AG08396 (cell line): ENCODE measurements around the gene AAMP.

Source experiments
- DNase-seq: peaks from one replicate; pipeline ENCODE4 v3.0.0; 2012; ENCODE audit warnings: low spot score, mixed read lengths

AAMP gene

DNA sequence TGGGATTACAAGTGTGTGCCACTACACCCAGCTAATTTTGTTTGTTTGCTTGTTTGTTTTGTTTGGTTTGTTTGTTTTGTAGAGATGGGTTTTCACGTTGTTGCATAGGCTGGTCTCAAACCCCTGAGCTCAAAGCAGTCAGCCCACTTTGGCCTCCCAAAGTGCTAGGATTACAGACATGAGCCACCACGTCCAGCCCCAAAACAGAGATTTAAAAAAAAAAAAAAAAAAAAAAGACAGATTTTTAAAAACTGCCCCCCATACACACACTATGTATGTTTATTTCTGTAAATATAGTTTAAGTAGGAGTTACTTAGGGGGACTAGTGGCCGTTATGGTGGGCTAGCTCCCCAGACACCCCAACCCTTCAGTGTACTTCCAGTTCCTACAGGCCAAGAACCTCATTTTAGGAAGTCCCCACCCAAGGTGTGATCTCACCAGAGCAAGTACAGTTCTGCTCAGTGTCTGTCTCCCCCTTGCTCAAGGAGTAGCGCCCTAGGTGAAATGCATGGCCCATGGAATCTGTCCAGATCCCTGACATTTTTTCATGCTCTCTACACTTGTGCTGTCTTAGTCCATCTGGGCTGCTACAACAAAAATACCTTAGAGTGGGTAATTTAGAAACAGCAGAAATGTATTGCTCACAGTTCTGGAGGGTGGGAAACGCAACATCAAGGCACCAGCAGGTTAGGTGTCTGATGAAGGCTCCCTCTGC lies 23.9 kb upstream of the AAMP start:
- no peak for DNase-seq

- DNase-seq = peak; percentile 94
Measured at GRCh38 chr2:218292048-218293014, 22.4 kb upstream of the AAMP start, which contains the start of gene TMBIM1. TMBIM1 (minus strand) TSS chr2:218292503; CDS start chr2:218282141, 10,362 bp downstream.

DNA sequence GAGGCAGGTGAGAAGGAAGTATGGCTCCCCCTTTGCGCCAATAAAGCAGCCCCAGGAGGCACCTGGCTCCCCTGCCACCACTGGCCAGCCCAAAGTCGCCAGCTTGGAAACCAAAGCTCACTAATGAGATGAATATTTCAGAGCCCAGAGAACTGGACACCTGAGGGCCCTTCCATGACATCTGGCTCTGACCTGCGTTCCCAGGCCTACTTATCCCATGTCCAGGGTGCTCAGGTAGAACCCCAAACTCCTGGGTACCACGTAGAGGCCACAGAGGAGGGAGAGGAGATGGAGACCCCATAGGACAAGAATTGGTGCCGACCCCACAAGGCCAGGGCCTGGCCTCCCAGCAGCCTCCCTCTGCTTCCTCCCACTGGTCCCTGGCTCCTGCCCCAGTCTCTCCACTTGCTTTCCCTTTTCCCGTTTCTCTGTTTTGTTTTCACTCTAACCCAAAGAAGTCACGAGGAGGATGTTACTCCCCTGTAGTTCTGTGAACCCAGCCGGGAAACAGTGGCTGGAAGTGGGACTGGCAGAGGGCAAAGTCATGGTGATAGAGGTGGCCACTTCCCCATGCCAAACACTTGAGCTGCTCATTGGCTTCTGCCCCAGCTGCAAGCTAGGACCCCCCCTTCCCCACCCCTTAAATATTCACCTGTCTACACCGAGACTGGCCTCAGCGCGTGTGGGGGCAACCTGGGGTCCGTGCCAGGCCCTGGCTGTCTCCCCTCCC lies 21.5 kb upstream of the AAMP start:
- peak; percentile 40 for DNase-seq

DNA sequence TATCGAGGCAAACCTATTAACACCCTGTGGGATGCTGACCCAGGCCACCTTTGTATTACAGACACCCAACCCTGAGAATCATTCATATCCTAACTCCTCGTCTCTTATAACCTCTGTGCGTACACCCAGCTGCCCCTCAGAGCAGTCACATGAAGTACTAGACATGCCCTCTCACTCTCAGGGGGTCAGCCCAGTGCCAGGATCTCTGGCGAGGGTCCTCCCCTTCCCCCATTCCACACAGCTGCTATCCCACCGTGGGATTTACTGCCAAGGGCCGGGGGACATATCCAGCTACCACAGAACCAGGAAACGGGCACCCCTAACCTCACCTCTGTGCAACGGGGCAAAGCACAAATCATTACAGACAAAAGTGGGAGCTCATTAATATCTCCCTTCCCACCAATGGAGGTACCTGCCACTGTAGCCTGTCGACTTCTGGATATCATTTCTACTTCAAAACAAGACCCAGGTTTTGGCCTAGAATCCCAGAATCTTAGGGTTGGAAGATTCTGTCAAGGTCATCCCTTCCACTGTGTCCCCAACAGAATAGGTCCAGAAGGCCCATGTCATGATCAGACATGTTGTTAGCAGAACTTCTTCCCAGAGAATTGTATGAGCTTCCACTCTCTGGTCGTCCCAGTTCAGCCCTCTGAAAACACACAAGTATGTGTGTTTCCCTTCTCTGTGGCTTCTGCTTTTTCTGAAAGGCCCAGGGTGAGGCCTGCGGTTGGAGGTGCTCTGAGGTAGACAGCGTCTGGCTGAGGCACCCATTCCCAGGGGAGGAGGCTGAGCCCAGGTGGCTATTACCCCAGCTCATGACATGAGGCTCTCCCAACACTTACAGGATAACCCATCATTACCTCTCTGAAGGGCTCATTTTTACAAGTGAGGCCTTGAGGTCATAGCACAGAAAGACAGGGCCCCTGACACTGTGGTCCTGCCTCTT lies 20.7 kb upstream of the AAMP start:
- DNase-seq = no peak

- DNase-seq = no peak
Measured at GRCh38 chr2:218289639-218290315, 19.8 kb upstream of the AAMP start.

DNA sequence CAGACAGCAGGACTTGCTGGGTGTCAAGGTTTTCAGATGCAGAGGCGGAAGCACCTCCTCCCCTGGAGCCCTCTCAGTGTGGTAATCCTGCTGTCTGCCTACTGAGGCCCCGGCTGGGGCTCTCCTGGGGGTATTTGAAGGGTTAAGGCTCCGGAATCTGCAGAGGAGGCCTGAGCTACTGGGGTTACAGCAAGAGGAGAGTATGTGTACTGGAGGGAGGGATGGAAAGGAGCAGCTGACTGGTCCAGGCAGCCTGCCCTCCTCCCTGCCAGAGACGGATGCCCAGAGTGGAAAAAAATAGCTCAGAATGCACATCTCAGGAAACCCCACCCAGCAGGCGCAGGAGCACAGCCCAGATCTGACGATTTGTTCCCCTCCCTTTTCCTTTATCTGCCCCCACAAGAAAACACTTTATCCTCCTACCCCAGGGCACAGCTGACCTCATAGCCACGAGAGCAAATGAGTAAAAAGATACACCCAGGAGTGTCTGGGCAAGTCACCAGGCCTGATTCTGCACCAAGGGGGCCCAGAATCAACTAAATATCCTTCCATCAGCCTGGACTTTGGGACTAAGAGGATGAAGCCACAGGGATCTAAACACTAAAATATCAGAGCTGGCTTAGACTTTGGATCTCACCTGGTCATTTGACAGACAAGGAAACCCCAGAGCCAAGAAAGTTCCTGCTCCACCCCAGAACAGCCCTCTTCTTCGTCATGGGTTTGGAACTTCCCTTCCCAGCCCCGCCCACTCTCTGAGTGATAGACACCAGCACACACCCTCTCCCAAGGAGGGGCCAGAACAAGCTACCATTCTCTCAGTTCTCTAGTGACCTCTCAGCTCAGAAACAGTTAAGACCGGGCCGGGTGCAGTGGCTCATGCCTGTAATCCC lies 16.9 kb upstream of the AAMP start:
- DNase-seq = peak; percentile 90

GRCh38 chr2:218285604-218286003 lies 15.7 kb upstream of the AAMP start:
- DNase-seq = no peak

DNA sequence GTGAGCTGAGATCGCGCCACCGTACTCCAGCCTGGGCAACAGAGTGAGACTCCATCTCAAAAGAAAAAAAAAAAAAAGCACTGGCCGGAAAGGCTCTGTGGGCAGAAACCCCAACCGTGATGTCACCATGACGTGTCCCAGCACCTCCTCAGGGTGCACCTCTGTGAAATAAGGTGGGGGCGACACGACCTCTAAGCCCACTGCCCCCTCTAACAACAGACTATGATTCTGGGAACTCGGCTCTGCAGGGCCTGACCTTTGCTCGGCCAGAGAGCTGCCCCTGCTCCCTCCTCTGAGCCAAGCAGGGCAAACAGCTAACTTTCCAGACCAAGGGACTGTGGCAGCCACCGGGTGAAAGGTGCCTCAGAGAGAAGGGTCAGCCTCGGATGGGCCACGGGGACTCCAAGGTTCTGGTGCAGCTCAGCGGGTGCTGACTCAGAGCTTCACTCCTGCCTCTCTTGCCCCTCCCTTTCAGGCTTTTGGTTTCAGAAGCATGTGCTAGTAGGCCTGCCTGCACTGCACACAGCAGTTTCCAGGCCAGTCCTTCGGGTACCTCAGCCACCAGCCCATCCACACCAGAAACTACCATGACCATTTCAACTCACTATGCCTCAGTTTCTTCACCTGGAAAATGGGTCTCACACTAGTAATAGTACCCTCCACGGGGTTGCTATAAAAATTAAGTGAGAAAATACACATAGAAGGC lies 14.3 kb upstream of the AAMP start:
- peak; percentile 78 for DNase-seq

DNA sequence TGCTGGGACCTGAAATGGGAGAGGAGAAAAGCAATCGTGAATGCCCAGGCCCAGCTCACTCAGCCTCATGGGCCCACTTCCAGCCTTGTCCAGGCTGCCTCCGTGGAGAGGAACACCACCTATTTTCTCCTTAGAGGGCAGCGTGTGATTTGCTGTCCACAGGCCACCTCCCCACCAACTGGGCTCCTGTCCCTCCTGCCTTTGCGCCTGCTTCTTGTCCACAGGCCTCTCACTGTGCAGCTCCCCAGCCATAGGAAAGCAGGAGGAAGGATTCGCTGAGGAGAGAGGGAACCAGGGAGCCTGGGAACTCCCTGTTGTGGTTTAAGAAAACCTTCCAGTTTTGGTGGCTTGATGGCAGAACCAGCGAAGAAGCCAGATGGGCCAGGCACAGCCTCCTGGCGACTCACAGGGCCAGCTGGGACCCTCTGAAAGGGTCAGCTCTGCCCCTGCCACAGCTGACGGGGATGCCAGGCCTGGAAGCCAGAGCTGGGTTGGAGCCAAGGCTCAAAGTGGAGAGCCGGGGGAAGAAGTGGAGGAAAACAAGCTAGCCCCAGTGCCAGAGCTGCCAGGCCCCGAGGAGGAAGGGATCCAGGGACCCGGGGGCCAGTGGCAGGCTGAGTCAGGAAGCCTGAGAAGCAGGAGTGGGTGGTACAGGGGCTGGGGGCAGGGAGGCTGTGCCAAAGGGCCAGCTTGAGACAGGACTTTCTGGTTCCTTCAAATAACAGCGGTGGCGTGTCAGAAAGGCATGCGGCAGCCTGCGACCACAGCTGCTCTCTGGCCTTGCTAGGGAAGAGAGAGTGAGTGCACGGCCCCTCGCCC lies 12.4 kb upstream of the AAMP start:
- DNase-seq = peak; percentile 54

- no peak for DNase-seq
Measured at GRCh38 chr2:218281449-218281848, 11.5 kb upstream of the AAMP start.

- no peak for DNase-seq
Measured at GRCh38 chr2:218280260-218280870, 10.4 kb upstream of the AAMP start.

GRCh38 chr2:218278531-218279360 lies 8.8 kb upstream of the AAMP start:
- DNase-seq = no peak

- no peak for DNase-seq
Measured at GRCh38 chr2:218277921-218278320, 8.0 kb upstream of the AAMP start.

- DNase-seq = no peak
Measured at GRCh38 chr2:218276986-218277755, 7.2 kb upstream of the AAMP start.

GRCh38 chr2:218275371-218276072 lies 5.6 kb upstream of the AAMP start:
- DNase-seq = no peak
